T47D (cell line): ENCODE measurements around the gene SORBS1.
"Not testable (repeated sequence)": the region's sequence is repeated elsewhere in the genome, so short reads cannot be mapped to it uniquely, and the experiment has no call there.

Experiments used
- DNase-seq, 2 experiments: peaks; one replicate each; pipeline versions ENCODE4 v3.0.0 to v3.0.0-alpha.2; 2011 to 2012; ENCODE audit warnings: low read depth in 1 of 2, low spot score in 1 of 2
- JUND ChIP-seq: IDR thresholded peaks from 2 replicates; pipeline ENCODE4 v1.6.1; 2012; ENCODE audit warnings: low read depth
- in situ Hi-C: cut with HindIII; loops from 2 replicates; pipeline ENCODE4 v1.10.0; 2016; ENCODE audit warnings: low sequenced_read_pairs, low pct_unique_long_range_greater_than_20kb

SORBS1 gene

GRCh38 chr10:95373660-95374059 is 187.5 kb downstream of the SORBS1 start:
- in situ Hi-C loops: no loop called here
- no peak for DNase-seq

GRCh38 chr10:95364342-95364741 is 196.8 kb downstream of the SORBS1 start:
- DNase-seq: no peak
- TF ChIP-seq JUND: no peak
- in situ Hi-C loops: no loop called here

More at GRCh38 chr10:95373660-95374059, 187.5 kb downstream of the SORBS1 start:
- TF ChIP-seq JUND: no peak

DNA sequence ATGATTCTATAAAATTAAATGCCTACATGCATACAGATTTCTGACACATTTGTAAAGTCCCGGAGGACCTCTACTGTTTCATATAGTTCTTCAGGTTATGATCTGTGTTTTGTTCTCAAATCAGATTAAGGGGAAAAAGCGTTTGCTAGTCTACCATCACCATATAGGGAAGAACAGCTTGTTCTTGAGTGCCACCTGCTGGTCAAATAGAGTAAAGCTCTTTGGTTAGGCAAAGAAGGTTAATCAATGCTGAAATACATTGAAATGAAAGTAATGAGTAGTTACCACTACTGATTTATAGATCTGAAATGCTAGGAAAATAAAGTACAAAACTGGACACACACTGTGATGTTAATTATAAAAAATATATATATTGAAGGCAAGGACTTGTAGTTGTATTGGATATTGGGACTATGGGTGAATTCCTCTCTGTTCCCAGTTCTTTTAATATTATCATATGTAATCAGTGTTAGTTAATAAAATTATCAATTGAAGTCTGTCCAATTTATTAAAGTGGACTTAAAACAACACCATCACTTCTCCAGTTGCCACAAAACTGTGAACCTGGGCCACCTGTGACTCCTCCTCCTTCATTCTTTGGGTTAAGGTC is 197.8 kb downstream of the SORBS1 start:
- no peak for TF ChIP-seq JUND
- peak; percentile 73 to 85 for DNase-seq
- in situ Hi-C loops: no loop called here

DNA sequence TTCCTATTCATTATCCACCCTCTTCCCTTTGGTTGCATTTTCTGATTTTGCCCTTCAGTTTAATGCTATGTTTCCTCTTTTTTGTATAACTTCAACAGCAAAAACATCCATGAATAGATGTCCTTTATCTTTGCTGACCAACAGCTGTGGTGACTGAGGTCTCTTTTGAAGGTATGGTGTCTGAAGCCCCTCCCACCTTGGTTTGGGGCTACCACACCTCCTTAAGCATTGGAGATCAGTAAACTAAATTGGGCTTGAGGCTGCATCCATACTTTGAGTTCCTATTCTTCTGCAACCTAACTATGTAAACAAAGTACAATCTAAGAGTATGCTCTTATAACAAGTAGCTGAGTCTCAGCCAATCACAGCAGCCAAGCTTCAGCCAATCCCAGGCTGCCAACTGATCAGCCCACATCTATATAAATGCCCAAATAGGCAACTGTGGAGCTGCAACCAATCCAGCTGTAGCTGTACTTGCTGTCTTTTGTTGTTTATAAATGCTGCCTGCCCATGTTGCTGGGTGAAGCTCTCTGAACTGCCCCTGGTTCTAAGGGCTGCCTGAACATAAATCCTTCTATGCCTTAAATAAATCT is 201.0 kb downstream of the SORBS1 start:
- DNase-seq: peak in 1 of 2 experiments; percentile 65
- no peak for TF ChIP-seq JUND
- in situ Hi-C loops: no loop called here

DNA sequence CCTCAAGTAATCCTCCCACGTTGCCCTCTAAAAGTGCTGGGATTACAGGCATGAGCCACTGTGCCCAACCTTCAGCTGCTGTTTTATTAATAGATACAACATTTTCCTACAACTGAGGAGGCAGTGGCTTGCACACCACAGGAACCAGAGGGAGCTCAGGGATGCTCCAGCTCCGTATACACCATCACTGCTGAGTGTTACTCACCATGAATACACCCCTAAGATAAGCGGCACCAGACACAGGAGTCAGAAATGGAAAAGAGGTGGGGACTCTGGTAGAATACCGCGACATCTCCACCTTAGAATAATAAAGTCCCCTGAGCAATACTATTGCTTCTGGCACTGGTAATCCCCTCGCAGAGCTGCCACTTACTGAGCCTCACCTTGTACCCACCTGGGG is 201.7 kb downstream of the SORBS1 start:
- DNase-seq: no peak
- no peak for TF ChIP-seq JUND
- in situ Hi-C loops: no loop called here

GRCh38 chr10:95356190-95356955 is 204.8 kb downstream of the SORBS1 start:
- no peak for DNase-seq
- in situ Hi-C loops: no loop called here
- TF ChIP-seq JUND: no peak

- no peak for DNase-seq
- TF ChIP-seq JUND: no peak
- in situ Hi-C loops: no loop called here
These were observed 205.9 kb downstream of the SORBS1 start for GRCh38 chr10:95355301-95355700.

DNA sequence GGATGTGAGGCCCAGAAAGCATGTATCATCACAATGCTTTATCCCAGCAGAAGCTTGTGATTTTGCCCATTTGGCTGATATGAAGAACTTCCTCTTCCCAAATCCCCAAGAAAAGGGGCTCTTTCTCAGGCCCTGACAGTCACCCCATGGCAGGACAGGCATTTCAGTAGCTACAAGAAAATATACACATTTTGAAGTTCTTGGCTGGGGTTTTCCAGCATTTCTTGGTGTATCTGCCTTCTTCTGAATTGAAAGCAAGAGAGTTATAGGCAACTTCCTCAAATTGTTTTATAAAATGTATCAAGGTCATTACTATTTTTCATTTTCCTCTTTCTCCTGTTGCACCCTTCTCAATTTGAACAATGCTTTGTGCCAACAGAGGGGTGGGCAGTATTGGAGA is 207.1 kb downstream of the SORBS1 start:
- in situ Hi-C loops: no loop called here
- no peak for DNase-seq
- TF ChIP-seq JUND: no peak

DNA sequence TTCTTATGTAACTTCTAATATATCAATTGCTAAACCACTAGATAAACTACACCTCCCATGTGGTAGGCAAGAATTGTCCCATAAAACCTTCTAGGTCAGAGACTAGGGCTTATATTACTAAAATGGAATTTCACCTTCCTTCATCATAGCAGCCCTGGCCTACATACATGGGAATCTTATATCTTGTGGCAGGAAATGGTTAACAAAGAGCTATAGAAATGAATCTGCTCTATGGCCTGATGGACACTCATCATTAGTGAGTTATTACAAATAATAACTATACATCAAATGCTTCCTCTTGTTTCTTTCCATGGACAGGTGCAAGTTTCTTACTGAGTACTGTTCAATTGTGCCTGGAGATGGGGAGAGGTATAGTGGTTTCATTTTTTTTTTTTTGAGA is 208.0 kb downstream of the SORBS1 start:
- no peak for TF ChIP-seq JUND
- in situ Hi-C loops: no loop called here
- no peak for DNase-seq

GRCh38 chr10:95352684-95353083 is 208.5 kb downstream of the SORBS1 start:
- in situ Hi-C loops: no loop called here

GRCh38 chr10:95350830-95351228 is 210.3 kb downstream of the SORBS1 start:
- DNase-seq: no peak
- in situ Hi-C loops: no loop called here
- TF ChIP-seq JUND: no peak

More at GRCh38 chr10:95352684-95353083, 208.5 kb downstream of the SORBS1 start:
- TF ChIP-seq JUND: no peak
- DNase-seq: no peak

DNA sequence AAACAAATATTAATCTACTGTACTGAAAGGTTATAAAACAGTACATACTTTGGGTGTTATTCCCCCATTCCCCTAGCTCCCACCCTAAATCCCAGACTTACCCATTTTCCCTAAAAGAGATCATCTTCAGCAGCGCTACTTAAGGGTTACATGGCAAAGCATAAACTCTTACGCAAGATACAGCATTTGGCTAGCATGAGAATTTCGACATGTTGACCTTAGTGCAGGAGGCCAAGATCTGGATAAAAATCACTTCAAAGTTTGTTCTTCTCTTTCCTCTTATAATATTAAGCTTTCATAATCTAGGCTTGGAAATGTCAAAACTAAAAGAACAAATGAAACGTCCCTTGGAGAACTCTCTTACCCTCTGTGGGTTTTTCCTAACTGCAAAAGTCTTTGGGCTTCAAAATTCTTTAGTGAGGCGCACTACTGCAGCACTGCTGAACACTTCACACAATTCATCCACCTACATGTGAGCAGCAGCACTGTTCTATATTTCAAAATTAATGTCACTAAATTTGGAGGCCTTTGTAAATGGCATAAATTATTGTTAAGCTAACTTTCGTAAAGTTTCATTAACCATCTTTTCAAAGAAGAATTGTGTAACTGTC is 210.8 kb downstream of the SORBS1 start:
- in situ Hi-C loops: no loop called here
- no peak for DNase-seq
- no peak for TF ChIP-seq JUND

GRCh38 chr10:95347402-95347766 is 213.8 kb downstream of the SORBS1 start:
- in situ Hi-C loops, DNase-seq: not testable (repeated sequence)
